HepG2 (cell line): Measurements from ENCODE around the gene ACADSB. TPM values are rescaled to one million over a fixed set of nuclear protein-coding genes. Genes with fewer than 3 reads are reported as not detected.

Experiments used
- FOSL1 ChIP-seq: sonication (generic); formaldehyde crosslinking; IDR thresholded peaks from 2 replicates; pipeline ENCODE4 v1.9.0; 2021; ENCODE audit warnings: missing genetic modification reagents, borderline replicate concordance
- FOXA3 ChIP-seq: IDR thresholded peaks from 2 replicates; pipeline ENCODE4 v1.6.1; 2016; ENCODE audit warnings: missing genetic modification reagents, missing compliant biosample characterization
- HCFC1 ChIP-seq: fragments of 150-350 bp; IDR thresholded peaks from 2 replicates; pipeline ENCODE4 v1.6.1; 2014; ENCODE audit warnings: low read depth, low read length
- HMG20B ChIP-seq: conservative IDR thresholded peaks from 2 replicates; pipeline ENCODE4 v1.6.1; 2016; ENCODE audit warnings: missing genetic modification reagents, missing compliant biosample characterization
- HNF1A ChIP-seq, 2 experiments: sonication (generic) in 1 of 2; formaldehyde crosslinking in 1 of 2; IDR thresholded peaks; 2 replicates each; pipeline versions ENCODE4 v1.4.0 to v1.6.1; 2016 to 2020; ENCODE audit warnings: borderline replicate concordance in 1 of 2, low read depth in 1 of 2, mild to moderate bottlenecking in 1 of 2, missing genetic modification reagents in 1 of 2
- JUNB ChIP-seq: sonication (generic); formaldehyde crosslinking; IDR thresholded peaks from 2 replicates; pipeline ENCODE4 v1.8.0; 2022; ENCODE audit warnings: missing genetic modification reagents, mild to moderate bottlenecking, borderline replicate concordance
- KLF11 ChIP-seq: IDR thresholded peaks from 2 replicates; pipeline ENCODE4 v1.6.1; 2016; ENCODE audit warnings: missing compliant biosample characterization
- PHB2 ChIP-seq: fragments of 450-650 bp; IDR thresholded peaks from 2 replicates; pipeline ENCODE4 v1.6.1; 2018; ENCODE audit not compliant: partially characterized antibody
- ZBTB42 ChIP-seq: sonication (generic); formaldehyde crosslinking; IDR thresholded peaks from 2 replicates; pipeline ENCODE4 v1.5.0; 2020; ENCODE audit warnings: mild to moderate bottlenecking, missing genetic modification reagents
- ZNF205 ChIP-seq: IDR thresholded peaks from 2 replicates; pipeline ENCODE4 v1.6.1; 2018; ENCODE audit warnings: missing biosample characterization, missing genetic modification reagents
- ZNF546 ChIP-seq: sonication (generic); formaldehyde crosslinking; conservative IDR thresholded peaks from 2 replicates; pipeline ENCODE4 v1.8.1; 2023; ENCODE audit warnings: mild to moderate bottlenecking, missing genetic modification reagents
- ZNF746 ChIP-seq: sonication (generic); formaldehyde crosslinking; IDR thresholded peaks from 2 replicates; pipeline ENCODE4 v1.8.0; 2022; ENCODE audit warnings: mild to moderate bottlenecking, missing genetic modification reagents
- ZNF776 ChIP-seq: sonication (generic); formaldehyde crosslinking; IDR thresholded peaks from 2 replicates; pipeline ENCODE4 v1.4.0; 2020; ENCODE audit warnings: mild to moderate bottlenecking, missing genetic modification reagents
- polyA plus RNA-seq, 8 experiments: library from polyadenylated mRNA; depleted of rRNA in 3 of 8; stranded (reverse) in 7 of 8; unstranded in 1 of 8; fragments of >200 nt; fragmentation: Illumina TruSeq in 4 of 8; extraction: Trizol in 4 of 8; gene quantifications; 2 replicates each; pipeline versions ENCODE4 v1.2.1 to v1.2.3, GENCODE V29; 2011 to 2016; ENCODE audit warnings: low read depth in 4 of 8, missing spikeins in 1 of 8, mixed read lengths in 1 of 8; ENCODE audit not compliant: insufficient read depth in 1 of 8
- total RNA-seq, 5 experiments: library from RNA; depleted of rRNA; stranded (reverse); fragments of >200 nt; fragmentation: Illumina TruSeq; extraction: Trizol; gene quantifications; 2 replicates each; pipeline ENCODE4 v1.2.3, GENCODE V29; 2016; ENCODE audit warnings: low read depth in 1 of 5
- TF ChIP-seq, protein P1 (sequence below): sonication (generic); formaldehyde crosslinking; IDR thresholded peaks from one replicate; pipeline ENCODE4 v1.5.1; 2020; ENCODE audit warnings: mild to moderate bottlenecking, missing genetic modification reagents; ENCODE audit errors: not compliant biosample characterization
- TF ChIP-seq, protein P2 (sequence below): sonication (generic); formaldehyde crosslinking; IDR thresholded peaks from 2 replicates; pipeline ENCODE4 v1.8.0; 2022; ENCODE audit warnings: missing genetic modification reagents, mild to moderate bottlenecking, borderline replicate concordance

ACADSB gene
- total and polyA plus RNA-seq, 2 of the 13 experiments (the other 11 are each of a cell fraction or from before 2014, with no cell fraction given): 80.0 to 87.6 TPM

DNA sequence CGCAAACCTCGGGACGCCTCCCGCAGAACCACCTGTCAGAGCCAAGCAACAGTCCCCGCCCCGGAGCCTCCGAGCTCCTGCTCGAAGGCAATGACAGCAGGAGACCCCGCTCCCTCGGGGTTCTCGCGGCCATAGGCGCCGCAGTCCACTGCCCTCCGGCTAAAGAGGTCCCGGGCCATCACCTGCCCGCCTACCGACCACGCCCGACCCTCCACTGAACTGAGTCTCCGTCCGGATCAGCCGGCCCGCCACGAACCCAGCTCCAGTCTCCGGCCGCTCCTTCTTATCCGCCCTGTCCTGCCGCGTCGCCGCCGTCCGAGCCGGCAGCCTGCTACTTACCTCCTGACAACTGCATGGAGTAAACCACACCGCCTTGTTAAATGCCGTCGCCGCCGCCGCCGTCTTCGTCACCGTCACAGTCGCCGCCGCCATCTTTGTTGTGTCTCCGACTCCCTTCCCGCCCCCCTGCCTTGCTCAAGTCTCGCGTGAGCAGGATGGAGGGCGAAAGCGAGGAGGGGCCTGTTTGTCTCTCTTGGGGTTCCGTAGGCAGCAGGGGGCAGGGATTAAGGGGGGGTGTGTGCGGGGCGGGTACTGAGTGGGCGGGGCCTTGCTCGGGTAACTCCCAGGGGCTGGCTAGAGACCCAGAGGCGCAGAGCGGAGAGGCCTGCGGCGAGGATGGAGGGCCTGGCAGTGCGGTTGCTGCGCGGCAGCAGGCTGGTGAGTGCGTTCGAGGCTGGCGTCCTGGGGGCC, at the start of gene ACADSB, which contains the start of gene IKZF5 (continued):
- TF ChIP-seq HNF1A (IDR thresholded peaks at IDR 0.05; ENCODE audit: low read depth): no peak
- no peak for TF ChIP-seq HNF1A (CRISPR knock-in tag; IDR thresholded peaks at IDR 0.05; ENCODE audit: borderline replicate concordance)
- peak; percentile 54; the same call in 1 of the 2 replicates for TF ChIP-seq HCFC1
- TF ChIP-seq FOXA3 (CRISPR knock-in tag): peak; percentile 45; the same call in 1 of the 2 replicates
- peak; percentile 12; the same call in 1 of the 2 replicates for TF ChIP-seq ZNF205 (CRISPR knock-in tag)
- TF ChIP-seq ZNF746: no peak
- no peak for TF ChIP-seq FOSL1 (CRISPR knock-in tag)
- peak; percentile 57; the same call in 1 of the 2 replicates for TF ChIP-seq ZNF776 (CRISPR knock-in tag)
- TF ChIP-seq PHB2: no peak
- 0 out of 2 replicates have a peak, but pooled peaks have one; percentile 74 for TF ChIP-seq KLF11 (CRISPR knock-in tag)
- TF ChIP-seq, protein P1, sequence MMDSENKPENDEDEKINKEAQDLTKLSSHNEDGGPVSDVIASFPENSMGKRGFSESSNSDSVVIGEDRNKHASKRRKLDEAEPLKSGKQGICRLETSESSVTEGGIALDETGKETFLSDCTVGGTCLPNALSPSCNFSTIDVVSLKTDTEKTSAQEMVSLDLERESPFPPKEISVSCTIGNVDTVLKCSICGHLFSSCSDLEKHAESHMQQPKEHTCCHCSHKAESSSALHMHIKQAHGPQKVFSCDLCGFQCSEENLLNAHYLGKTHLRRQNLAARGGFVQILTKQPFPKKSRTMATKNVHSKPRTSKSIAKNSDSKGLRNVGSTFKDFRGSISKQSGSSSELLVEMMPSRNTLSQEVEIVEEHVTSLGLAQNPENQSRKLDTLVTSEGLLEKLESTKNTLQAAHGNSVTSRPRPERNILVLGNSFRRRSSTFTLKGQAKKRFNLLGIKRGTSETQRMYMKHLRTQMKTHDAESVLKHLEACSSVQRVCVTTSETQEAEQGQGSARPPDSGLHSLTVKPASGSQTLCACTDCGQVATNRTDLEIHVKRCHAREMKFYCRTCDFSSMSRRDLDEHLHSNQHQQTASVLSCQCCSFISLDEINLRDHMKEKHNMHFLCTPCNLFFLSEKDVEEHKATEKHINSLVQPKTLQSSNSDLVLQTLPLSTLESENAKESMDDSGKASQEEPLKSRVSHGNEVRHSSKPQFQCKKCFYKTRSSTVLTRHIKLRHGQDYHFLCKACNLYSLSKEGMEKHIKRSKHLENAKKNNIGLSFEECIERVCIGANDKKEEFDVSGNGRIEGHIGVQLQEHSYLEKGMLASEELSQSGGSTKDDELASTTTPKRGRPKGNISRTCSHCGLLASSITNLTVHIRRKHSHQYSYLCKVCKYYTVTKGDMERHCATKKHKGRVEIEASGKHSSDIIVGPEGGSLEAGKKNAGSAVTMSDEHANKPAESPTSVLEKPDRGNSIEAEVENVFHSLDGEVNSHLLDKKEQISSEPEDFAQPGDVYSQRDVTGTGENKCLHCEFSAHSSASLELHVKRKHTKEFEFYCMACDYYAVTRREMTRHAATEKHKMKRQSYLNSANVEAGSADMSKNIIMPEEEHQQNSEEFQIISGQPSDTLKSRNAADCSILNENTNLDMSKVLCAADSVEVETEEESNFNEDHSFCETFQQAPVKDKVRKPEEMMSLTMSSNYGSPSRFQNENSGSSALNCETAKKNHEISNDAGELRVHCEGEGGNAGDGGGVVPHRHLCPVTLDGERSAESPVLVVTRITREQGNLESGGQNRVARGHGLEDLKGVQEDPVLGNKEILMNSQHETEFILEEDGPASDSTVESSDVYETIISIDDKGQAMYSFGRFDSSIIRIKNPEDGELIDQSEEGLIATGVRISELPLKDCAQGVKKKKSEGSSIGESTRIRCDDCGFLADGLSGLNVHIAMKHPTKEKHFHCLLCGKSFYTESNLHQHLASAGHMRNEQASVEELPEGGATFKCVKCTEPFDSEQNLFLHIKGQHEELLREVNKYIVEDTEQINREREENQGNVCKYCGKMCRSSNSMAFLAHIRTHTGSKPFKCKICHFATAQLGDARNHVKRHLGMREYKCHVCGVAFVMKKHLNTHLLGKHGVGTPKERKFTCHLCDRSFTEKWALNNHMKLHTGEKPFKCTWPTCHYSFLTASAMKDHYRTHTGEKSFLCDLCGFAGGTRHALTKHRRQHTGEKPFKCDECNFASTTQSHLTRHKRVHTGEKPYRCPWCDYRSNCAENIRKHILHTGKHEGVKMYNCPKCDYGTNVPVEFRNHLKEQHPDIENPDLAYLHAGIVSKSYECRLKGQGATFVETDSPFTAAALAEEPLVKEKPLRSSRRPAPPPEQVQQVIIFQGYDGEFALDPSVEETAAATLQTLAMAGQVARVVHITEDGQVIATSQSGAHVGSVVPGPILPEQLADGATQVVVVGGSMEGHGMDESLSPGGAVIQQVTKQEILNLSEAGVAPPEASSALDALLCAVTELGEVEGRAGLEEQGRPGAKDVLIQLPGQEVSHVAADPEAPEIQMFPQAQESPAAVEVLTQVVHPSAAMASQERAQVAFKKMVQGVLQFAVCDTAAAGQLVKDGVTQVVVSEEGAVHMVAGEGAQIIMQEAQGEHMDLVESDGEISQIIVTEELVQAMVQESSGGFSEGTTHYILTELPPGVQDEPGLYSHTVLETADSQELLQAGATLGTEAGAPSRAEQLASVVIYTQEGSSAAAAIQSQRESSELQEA: peak; percentile 31
- 0 out of 2 replicates have a peak, but pooled peaks have one; percentile 66 for TF ChIP-seq ZBTB42 (CRISPR knock-in tag)
- 0 out of 2 replicates have a peak, but pooled peaks have one; percentile 11 for TF ChIP-seq HMG20B (CRISPR knock-in tag)
- TF ChIP-seq JUNB (CRISPR knock-in tag): 0 out of 2 replicates have a peak, but pooled peaks have one; percentile 18
- TF ChIP-seq ZNF546 (CRISPR knock-in tag): peak; percentile 44; the same call in 1 of the 2 replicates
- TF ChIP-seq, protein P2, sequence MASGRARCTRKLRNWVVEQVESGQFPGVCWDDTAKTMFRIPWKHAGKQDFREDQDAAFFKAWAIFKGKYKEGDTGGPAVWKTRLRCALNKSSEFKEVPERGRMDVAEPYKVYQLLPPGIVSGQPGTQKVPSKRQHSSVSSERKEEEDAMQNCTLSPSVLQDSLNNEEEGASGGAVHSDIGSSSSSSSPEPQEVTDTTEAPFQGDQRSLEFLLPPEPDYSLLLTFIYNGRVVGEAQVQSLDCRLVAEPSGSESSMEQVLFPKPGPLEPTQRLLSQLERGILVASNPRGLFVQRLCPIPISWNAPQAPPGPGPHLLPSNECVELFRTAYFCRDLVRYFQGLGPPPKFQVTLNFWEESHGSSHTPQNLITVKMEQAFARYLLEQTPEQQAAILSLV (CRISPR knock-in tag): peak; percentile 55; the same call in 1 of the 2 replicates
